ENCODE results near the gene TBC1D2B.

Gene TBC1D2B

DNA sequence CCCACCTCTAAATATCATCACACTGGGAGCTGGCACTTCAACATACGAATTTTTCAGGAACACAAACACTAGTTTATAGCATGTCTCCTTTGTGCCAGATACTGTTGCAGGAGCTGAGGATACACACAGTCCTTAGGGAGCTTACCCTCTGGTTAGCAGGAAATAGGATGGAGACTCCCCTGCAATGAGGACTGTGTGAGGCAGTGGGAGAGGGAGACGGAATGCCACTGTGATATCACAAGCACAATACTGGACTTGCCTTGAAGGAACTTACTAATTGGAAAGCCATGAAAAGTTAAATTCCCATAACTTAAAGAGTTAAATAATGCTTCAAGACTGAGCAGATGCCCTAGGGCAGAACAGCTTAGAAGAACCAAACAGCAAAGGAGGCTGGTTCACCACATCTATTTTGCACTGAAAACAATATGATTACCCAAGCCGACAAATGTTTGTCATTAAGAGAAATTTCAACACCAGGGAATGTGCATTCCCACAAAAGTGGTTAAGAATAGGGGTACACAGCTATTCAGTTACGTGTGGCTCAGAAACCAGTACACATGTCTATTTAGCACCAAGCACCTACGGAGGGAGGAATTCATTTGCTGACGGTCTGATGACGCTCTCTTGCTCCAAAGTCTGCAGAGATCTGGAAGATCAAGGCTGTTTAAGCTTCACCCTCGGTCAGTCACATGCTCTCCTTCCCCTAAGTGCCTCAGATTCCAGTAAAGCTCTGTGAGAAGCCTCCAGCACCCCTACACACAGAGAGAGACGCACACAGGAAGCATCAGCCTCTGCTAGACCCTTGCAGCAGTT, 5.2 kb downstream of the TBC1D2B start:
- no peak for DNase-seq (ENCODE audit: low read depth in 2 of 2)

GRCh38 chr15:78071383-78071782, 6.1 kb downstream of the TBC1D2B start:
- no peak for DNase-seq (ENCODE audit: low read depth in 2 of 2)

GRCh38 chr15:78070049-78070700, 7.3 kb downstream of the TBC1D2B start:
- DNase-seq (ENCODE audit: low read depth in 2 of 2), result no peak

GRCh38 chr15:78069462-78070029, 8.0 kb downstream of the TBC1D2B start:
- DNase-seq (ENCODE audit: low read depth in 2 of 2), result no peak

DNA sequence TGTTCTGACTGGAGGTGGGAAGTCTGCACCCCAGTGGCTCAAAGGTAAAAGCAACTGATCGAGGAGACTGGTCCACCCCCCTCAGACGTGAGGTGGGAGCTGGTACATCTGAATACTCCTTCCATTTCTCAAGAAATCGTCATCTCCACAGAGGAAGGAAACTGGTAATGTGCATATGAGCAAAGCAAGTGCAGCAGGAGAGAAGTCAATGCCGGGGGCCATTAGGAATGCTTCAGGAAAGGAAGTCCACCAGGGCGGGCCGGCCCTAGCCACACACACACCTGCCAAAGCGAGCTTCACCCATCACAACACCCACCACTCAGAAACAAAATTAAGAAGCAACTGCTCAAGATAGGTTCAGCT, 8.5 kb downstream of the TBC1D2B start:
- DNase-seq (ENCODE audit: low read depth in 2 of 2), result no peak

DNA sequence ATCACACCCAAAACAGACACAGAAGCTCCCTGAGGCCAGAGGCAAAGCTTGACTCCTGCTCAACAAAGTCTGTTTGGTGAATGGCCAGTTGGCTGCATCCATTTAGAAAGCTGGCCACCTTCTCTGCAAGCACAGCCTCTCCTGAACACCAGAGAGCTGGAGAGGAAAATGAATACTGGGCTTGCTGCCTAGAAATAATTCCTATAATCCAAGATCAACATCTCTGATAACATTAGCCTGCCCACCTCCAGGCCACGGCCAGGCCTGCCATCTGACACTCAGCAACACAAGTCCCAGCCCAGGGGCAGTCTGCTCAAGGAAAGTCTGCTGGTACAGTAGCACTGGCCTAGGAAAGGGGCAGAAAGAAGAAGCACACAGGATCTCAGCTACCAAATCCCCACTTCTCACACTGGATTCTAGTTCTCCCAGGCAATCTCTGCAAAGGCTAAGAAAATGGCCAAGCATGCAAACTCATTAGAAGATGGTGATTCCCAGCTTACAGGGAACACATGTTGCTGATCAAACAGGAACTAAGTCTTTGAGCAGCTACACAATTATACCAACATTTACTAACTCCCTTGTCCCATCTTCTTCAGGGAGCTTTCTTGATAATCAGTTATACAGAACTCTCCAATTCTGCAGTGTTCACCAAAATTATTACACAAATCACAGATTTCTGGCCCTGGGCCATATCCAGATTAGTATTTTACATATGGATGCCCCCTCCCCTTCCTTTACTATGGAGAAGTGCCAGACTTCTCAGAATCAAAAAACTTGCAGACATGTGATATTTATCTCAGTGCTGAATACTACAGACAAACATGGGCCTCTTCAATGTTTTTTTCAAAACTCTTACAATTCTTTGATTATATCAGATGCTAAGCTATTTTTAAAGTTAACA, 9.9 kb downstream of the TBC1D2B start:
- DNase-seq (ENCODE audit: low read depth in 2 of 2), result no peak

- no peak for DNase-seq (ENCODE audit: low read depth in 2 of 2)
Observed at GRCh38 chr15:78065973-78066946, 11.3 kb downstream of the TBC1D2B start.

DNA sequence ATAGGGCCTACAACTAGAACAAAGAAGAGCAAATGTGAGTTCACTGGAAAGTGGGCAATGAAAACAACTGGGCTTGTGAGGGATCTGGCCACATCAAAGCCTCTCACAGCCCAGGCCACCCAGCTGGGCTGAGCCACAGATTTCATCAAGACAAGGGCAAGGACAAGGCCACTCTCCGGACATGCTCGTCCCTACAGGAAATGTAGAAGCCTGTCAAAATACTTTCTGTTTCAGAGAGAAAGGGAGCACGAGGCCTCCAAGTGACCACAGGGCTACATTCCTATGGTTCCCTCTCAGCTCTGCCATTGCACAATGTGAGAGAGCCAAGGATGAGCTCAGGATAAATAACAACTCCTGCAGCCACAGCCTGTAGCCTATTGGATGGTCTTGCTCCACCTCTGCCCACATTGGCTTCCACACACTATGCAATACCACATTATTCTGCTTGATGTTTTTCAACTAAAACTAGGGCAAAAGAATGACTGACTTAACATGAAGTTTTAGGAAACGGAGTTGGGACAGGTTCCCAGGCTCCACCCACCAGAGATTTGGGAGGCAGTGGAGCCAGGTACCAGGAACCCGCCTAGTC, 12.1 kb downstream of the TBC1D2B start:
- DNase-seq (ENCODE audit: low read depth in 2 of 2), result no peak

DNA sequence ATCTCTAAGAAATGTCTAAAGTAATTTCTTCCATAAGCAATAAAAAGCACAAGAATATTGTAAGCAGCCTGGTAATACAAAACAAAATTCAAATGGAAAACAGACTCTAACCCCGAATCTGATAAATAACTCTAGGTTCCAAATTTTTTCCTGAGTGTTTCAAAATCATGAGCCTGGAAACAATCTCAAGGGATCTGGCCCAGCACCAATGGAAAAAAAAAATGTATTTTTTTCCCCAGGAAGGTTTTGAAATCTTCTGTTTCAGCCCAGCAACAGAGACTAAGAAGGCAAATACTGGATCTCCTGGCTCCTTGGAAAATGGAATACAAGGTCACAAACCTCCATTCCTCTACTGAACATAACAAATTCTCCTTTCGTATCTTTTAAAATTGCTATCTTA, 13.0 kb downstream of the TBC1D2B start:
- no peak for DNase-seq (ENCODE audit: low read depth in 2 of 2)

DNA sequence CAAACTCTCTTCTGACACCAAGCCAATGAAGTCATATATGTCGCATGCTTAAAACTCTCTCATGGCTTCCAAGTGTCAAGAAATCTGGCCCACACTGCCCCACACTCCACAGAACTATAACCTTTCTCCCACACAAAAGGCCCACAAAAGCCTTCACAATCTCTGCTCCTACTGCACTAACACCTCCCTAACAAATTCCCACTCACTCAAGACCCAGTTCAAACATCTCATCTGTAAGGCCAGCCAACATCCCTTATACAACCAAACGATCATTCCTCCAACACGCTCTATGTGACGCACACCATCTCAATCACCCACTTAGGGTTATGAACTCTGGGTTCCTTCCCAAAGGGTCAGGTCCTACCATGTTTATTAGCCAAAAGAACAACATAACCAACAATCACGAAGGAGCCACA, 13.5 kb downstream of the TBC1D2B start:
- no peak for DNase-seq (ENCODE audit: low read depth in 2 of 2)

DNA sequence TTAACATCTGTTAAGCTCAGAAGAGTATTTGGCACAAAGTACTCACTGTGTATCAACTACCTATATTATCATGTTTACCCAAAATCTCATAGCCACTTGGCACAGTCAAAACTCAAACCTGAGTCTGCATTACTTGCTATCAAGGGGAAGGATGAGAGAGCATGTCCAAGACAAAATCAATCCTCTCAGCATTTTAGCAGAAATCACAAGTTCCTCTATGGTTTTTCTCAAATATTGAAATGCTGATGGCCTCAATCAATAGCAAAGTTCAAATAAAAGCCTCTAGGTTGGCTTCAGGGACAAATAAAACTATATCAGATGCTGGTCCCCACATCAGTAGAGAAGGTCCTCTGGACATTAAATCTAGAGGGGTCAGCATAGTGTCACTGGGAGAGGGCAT, 14.3 kb downstream of the TBC1D2B start:
- no peak for DNase-seq (ENCODE audit: low read depth in 2 of 2)

GRCh38 chr15:78061963-78062427, 15.5 kb downstream of the TBC1D2B start:
- DNase-seq (ENCODE audit: low read depth in 2 of 2), result no peak

DNA sequence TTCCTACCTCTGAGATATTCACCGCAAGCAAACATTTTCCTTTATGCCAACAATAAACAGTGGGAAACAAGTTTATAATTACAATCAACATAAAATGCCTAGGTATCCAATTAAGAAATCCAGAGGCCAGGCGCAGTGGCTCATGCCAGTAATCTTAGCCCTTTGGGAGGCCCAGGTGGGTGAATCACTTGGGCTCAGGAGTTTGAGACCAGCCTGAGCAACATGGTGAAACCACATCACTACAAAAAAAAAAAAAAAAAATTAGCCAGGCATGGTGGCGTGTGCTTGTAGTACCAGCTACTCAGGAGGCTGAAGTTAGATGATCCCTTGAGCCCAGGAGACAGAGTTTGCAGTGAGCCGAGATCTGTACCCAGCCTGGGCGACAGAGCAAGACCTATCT, 17.3 kb downstream of the TBC1D2B start:
- no peak for DNase-seq (ENCODE audit: low read depth in 2 of 2)

DNA sequence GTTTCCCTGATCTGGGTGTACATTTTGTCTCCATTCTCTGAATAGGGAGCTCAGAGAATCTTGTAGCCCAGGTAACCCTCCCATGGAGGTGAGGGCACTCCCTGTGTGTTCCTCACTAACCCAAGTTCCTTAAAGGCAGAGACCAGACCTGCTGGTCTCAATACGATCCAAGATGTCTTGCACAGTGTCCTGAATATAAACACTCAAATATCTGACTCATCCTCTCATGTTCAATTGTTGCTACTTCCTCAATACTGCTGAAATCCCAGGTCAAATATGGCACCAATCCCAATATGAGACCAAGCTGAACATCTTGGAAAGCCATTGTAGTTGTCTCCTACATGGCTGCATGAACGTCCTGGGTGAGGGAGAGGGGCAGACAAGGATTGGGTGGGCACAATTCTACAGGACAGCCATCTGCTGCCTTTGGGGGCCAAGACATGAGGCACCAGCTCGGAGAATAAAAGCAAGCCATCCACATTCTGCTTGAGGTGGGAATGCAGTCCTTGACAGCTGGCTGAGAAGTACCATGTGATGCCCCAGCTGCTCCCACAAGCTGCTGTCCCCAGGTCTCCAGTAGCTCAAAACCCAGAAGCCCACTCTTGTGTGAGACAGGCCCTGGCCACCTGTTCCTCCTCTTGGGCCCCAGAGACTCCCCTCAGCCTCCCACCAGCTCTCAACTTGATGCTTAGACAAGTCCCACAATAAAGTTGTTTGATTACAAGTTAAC, 18.2 kb downstream of the TBC1D2B start:
- DNase-seq (ENCODE audit: low read depth in 2 of 2), result no peak

GRCh38 chr15:78058401-78058935, 19.0 kb downstream of the TBC1D2B start:
- no peak for DNase-seq (ENCODE audit: low read depth in 2 of 2)

- DNase-seq (ENCODE audit: low read depth in 2 of 2), result no peak
Observed at GRCh38 chr15:78057803-78058202, 19.7 kb downstream of the TBC1D2B start.

- DNase-seq (ENCODE audit: low read depth in 2 of 2), result no peak
Observed at GRCh38 chr15:78056714-78057269, 20.7 kb downstream of the TBC1D2B start.

GRCh38 chr15:78055919-78056713, 21.4 kb downstream of the TBC1D2B start:
- DNase-seq (ENCODE audit: low read depth in 2 of 2), result no peak

Measured in stimulated activated CD8-positive, alpha-beta memory T cell treated with anti-CD3 and anti-CD28 coated beads, Interleukin-2, amount 100 ng/mL, for 48 hours (primary cell).